ENCODE results near the gene TIMM10B.

TIMM10B gene

GRCh38 chr11:6438979-6439571, 42.2 kb upstream of the TIMM10B start:
- TF ChIP-seq FOXP2 (optimal IDR thresholded peaks at IDR 0.05; ENCODE audit: borderline replicate concordance, extremely low read depth, extremely low read length, insufficient read depth) (no peak), POLR2AphosphoS5 (IDR thresholded peaks at IDR 0.05; ENCODE audit: low read depth, low read length) (no peak), REST (IDR thresholded peaks at IDR 0.05; ENCODE audit: insufficient read depth in 1 of 2, low read depth in 2 of 2, low read length in 2 of 2) (no peak), SIN3A (IDR thresholded peaks at IDR 0.05; ENCODE audit: borderline replicate concordance, insufficient read depth, low read length) (no peak), TAF1 (IDR thresholded peaks at IDR 0.05; ENCODE audit: borderline replicate concordance, insufficient read depth, low read length) (no peak)

GRCh38 chr11:6440906-6441358, 40.4 kb upstream of the TIMM10B start, which contains the start of gene HPX:
TSS of gene HPX (minus strand) at chr11:6440987. CDS start at chr11:6440963, 24 bp downstream.
- TF ChIP-seq TAF1 (IDR thresholded peaks at IDR 0.05; ENCODE audit: borderline replicate concordance, insufficient read depth, low read length) (no peak), FOXP2 (optimal IDR thresholded peaks at IDR 0.05; ENCODE audit: borderline replicate concordance, extremely low read depth, extremely low read length, insufficient read depth) (no peak), REST (IDR thresholded peaks at IDR 0.05; ENCODE audit: insufficient read depth in 1 of 2, low read depth in 2 of 2, low read length in 2 of 2) (no peak), SIN3A (IDR thresholded peaks at IDR 0.05; ENCODE audit: borderline replicate concordance, insufficient read depth, low read length) (no peak), POLR2AphosphoS5 (IDR thresholded peaks at IDR 0.05; ENCODE audit: low read depth, low read length) (no peak)

- TF ChIP-seq TAF1 (IDR thresholded peaks at IDR 0.05; ENCODE audit: borderline replicate concordance, insufficient read depth, low read length), result no peak
- no peak for TF ChIP-seq REST (IDR thresholded peaks at IDR 0.05; ENCODE audit: insufficient read depth in 1 of 2, low read depth in 2 of 2, low read length in 2 of 2)
- TF ChIP-seq POLR2AphosphoS5 (IDR thresholded peaks at IDR 0.05; ENCODE audit: low read depth, low read length), result no peak
- no peak for TF ChIP-seq SIN3A (IDR thresholded peaks at IDR 0.05; ENCODE audit: borderline replicate concordance, insufficient read depth, low read length)
- TF ChIP-seq FOXP2 (optimal IDR thresholded peaks at IDR 0.05; ENCODE audit: borderline replicate concordance, extremely low read depth, extremely low read length, insufficient read depth), result no peak
These were observed 38.9 kb upstream of the TIMM10B start for GRCh38 chr11:6442441-6442840.

GRCh38 chr11:6443269-6444003, 37.9 kb upstream of the TIMM10B start:
- TF ChIP-seq SIN3A (IDR thresholded peaks at IDR 0.05; ENCODE audit: borderline replicate concordance, insufficient read depth, low read length), result no peak
- no peak for TF ChIP-seq FOXP2 (optimal IDR thresholded peaks at IDR 0.05; ENCODE audit: borderline replicate concordance, extremely low read depth, extremely low read length, insufficient read depth)
- TF ChIP-seq TAF1 (IDR thresholded peaks at IDR 0.05; ENCODE audit: borderline replicate concordance, insufficient read depth, low read length), result no peak
- TF ChIP-seq POLR2AphosphoS5 (IDR thresholded peaks at IDR 0.05; ENCODE audit: low read depth, low read length), result no peak
- TF ChIP-seq REST (IDR thresholded peaks at IDR 0.05; ENCODE audit: insufficient read depth in 1 of 2, low read depth in 2 of 2, low read length in 2 of 2), result no peak
